Retina (tissue), 1 donor: ENCODE results near the gene UBALD1.

Source experiments
- DNase-seq: peaks from one replicate; pipeline ENCODE4 v3.0.0-alpha.2; 2016

The UBALD1 gene

GRCh38 chr16:4641895-4642294, 27.2 kb upstream of the UBALD1 start:
- no peak for DNase-seq

GRCh38 chr16:4641306-4641687, 26.6 kb upstream of the UBALD1 start:
- no peak for DNase-seq

GRCh38 chr16:4640572-4641305, 26.1 kb upstream of the UBALD1 start:
- DNase-seq: no peak

GRCh38 chr16:4639899-4640509, 25.3 kb upstream of the UBALD1 start:
- no peak for DNase-seq

GRCh38 chr16:4637501-4638166, 22.9 kb upstream of the UBALD1 start:
- DNase-seq: no peak

GRCh38 chr16:4636196-4636595, 21.5 kb upstream of the UBALD1 start:
- DNase-seq: no peak

GRCh38 chr16:4634768-4635167, 20.1 kb upstream of the UBALD1 start:
- no peak for DNase-seq

GRCh38 chr16:4633910-4634635, 19.4 kb upstream of the UBALD1 start:
- no peak for DNase-seq

GRCh38 chr16:4631444-4631843, 16.8 kb upstream of the UBALD1 start:
- DNase-seq: no peak

- no peak for DNase-seq
These were observed 13.6 kb upstream of the UBALD1 start for GRCh38 chr16:4628283-4628682.

GRCh38 chr16:4626396-4626795, 11.7 kb upstream of the UBALD1 start:
- DNase-seq: no peak

- DNase-seq: no peak
These were observed 11.0 kb upstream of the UBALD1 start for GRCh38 chr16:4625560-4626159.

- DNase-seq: peak; percentile 76
These were observed 10.3 kb upstream of the UBALD1 start for GRCh38 chr16:4624827-4625559.

GRCh38 chr16:4624015-4624826, 9.5 kb upstream of the UBALD1 start, which contains the start of gene MGRN1:
Gene MGRN1 (plus strand): TSS chr16:4624826. CDS start chr16:4624961, 135 bp downstream.
- DNase-seq: peak; percentile 100

GRCh38 chr16:4623593-4623992, 8.9 kb upstream of the UBALD1 start:
- DNase-seq: no peak

- no peak for DNase-seq
These were observed 4.1 kb upstream of the UBALD1 start for GRCh38 chr16:4618645-4619418.

GRCh38 chr16:4617880-4618279, 3.2 kb upstream of the UBALD1 start:
- no peak for DNase-seq

- peak; percentile 95 for DNase-seq
These were observed 1.5 kb upstream of the UBALD1 start for GRCh38 chr16:4616047-4616811.

GRCh38 chr16:4615384-4616046, 827 bp upstream of the UBALD1 start:
- no peak for DNase-seq
